GM21381 (cell line): ENCODE data around the gene KRTAP1-4.
"Not testable (repeated sequence)": the region's sequence is repeated elsewhere in the genome, so short reads cannot be mapped to it uniquely, and the experiment has no call there.

Source experiments
- ATAC-seq: cut with Tn5 transposase; IDR thresholded peaks from one replicate; pipeline ENCODE4 v1.9.1; 2021; ENCODE audit warnings: mild to moderate bottlenecking, moderate library complexity; ENCODE audit not compliant: unreplicated experiment

Gene KRTAP1-4

GRCh38 chr17:41009301-41009760, 20.7 kb downstream of the KRTAP1-4 start:
- no peak for ATAC-seq

GRCh38 chr17:41008811-41009210, 21.2 kb downstream of the KRTAP1-4 start, which contains the start of gene KRTAP3-1:
TSS of gene KRTAP3-1 (minus strand) at chr17:41009128. CDS start at chr17:41009074, 54 bp downstream.
- ATAC-seq = no peak

GRCh38 chr17:41004397-41004796, 25.6 kb downstream of the KRTAP1-4 start:
- no peak for ATAC-seq

GRCh38 chr17:41003926-41004325, 26.1 kb downstream of the KRTAP1-4 start:
- ATAC-seq = no peak

GRCh38 chr17:41002814-41003213, 27.2 kb downstream of the KRTAP1-4 start:
- no peak for ATAC-seq

- no peak for ATAC-seq
Observed at GRCh38 chr17:41001795-41002194, 28.2 kb downstream of the KRTAP1-4 start.

GRCh38 chr17:40999563-40999962, 30.4 kb downstream of the KRTAP1-4 start, which contains the start of gene KRTAP3-2:
TSS of gene KRTAP3-2 (minus strand) at chr17:40999906. CDS start at chr17:40999853, 53 bp downstream.
- not testable (repeated sequence) for ATAC-seq

GRCh38 chr17:40997361-40997760, 32.6 kb downstream of the KRTAP1-4 start:
- no peak for ATAC-seq

- no peak for ATAC-seq
Observed at GRCh38 chr17:40996829-40997228, 33.2 kb downstream of the KRTAP1-4 start.

- no peak for ATAC-seq
Observed at GRCh38 chr17:40995116-40995515, 34.9 kb downstream of the KRTAP1-4 start.

- no peak for ATAC-seq
Observed at GRCh38 chr17:40993839-40994238, 36.2 kb downstream of the KRTAP1-4 start, which contains the start of gene KRTAP3-3. TSS of gene KRTAP3-3 (minus strand) at chr17:40994164. CDS start at chr17:40994097, 67 bp downstream.

- ATAC-seq = no peak
Observed at GRCh38 chr17:40993084-40993483, 36.9 kb downstream of the KRTAP1-4 start.

GRCh38 chr17:40992666-40993065, 37.3 kb downstream of the KRTAP1-4 start:
- ATAC-seq = no peak

GRCh38 chr17:40986920-40987319, 43.1 kb downstream of the KRTAP1-4 start:
- no peak for ATAC-seq

GRCh38 chr17:40984226-40984625, 45.8 kb downstream of the KRTAP1-4 start, which contains the start of gene KRT40:
TSS of gene KRT40 (minus strand) at chr17:40984326. CDS start at chr17:40984273, 53 bp downstream.
- ATAC-seq = no peak

- ATAC-seq = no peak
Observed at GRCh38 chr17:40981115-40981514, 48.9 kb downstream of the KRTAP1-4 start.

- ATAC-seq = no peak
Observed at GRCh38 chr17:40980596-40980995, 49.4 kb downstream of the KRTAP1-4 start.

GRCh38 chr17:40980117-40980516, 49.9 kb downstream of the KRTAP1-4 start:
- no peak for ATAC-seq
